Mesenchymal stem cell (in vitro differentiated cells and primary cell): ENCODE data around the gene CPA1.

ENCODE experiments used
- DNase-seq: peaks from one replicate; pipeline ENCODE4 v3.0.0-alpha.2; 2013
- H2AFZ ChIP-seq: one replicate; pipeline ENCODE4 v1.6.1; 2013; ENCODE audit warnings: low read depth, mild to moderate bottlenecking, control low read depth, inconsistent platforms, low read length, moderate library complexity
- H2AK5ac ChIP-seq: 2 replicates; pipeline ENCODE4 v1.6.1; 2013; ENCODE audit warnings: low read length, moderate library complexity, mild to moderate bottlenecking, inconsistent platforms; ENCODE audit not compliant: severe bottlenecking
- H2BK120ac ChIP-seq: one replicate; pipeline ENCODE4 v1.6.1; 2013; ENCODE audit warnings: low read depth, mild to moderate bottlenecking, inconsistent platforms, low read length, moderate library complexity
- H2BK12ac ChIP-seq, 2 experiments: one replicate each; pipeline ENCODE4 v1.6.1; 2013; ENCODE audit warnings: inconsistent platforms in 2 of 2, low read length in 2 of 2, mild to moderate bottlenecking in 2 of 2, moderate library complexity in 2 of 2, control low read depth in 1 of 2
- H2BK15ac ChIP-seq: one replicate; pipeline ENCODE4 v1.6.1; 2013; ENCODE audit warnings: mild to moderate bottlenecking, low read depth, inconsistent platforms; ENCODE audit not compliant: poor library complexity, severe bottlenecking
- H2BK5ac ChIP-seq: 2 replicates; pipeline ENCODE4 v1.6.1; 2013; ENCODE audit warnings: low read depth, mild to moderate bottlenecking, low read length, control low read depth, inconsistent platforms; ENCODE audit not compliant: poor library complexity, severe bottlenecking
- H3K14ac ChIP-seq, 2 experiments: one replicate each; pipeline ENCODE4 v1.6.1; 2013; ENCODE audit warnings: inconsistent platforms in 2 of 2, low read length in 2 of 2, control low read depth in 1 of 2, mild to moderate bottlenecking in 1 of 2, moderate library complexity in 1 of 2
- H3K18ac ChIP-seq, 2 experiments: one replicate each; pipeline ENCODE4 v1.6.1; 2013; ENCODE audit warnings: inconsistent platforms in 2 of 2, low read length in 2 of 2, control low read depth in 1 of 2, low read depth in 1 of 2, mild to moderate bottlenecking in 1 of 2
- H3K23ac ChIP-seq, 2 experiments: one replicate each; pipeline ENCODE4 v1.6.1; 2013; ENCODE audit warnings: inconsistent platforms in 2 of 2, low read length in 2 of 2, mild to moderate bottlenecking in 2 of 2, moderate library complexity in 2 of 2, control low read depth in 1 of 2
- H3K27ac ChIP-seq: 2 replicates; pipeline ENCODE4 v1.5.1; 2013; ENCODE audit warnings: mild to moderate bottlenecking, moderate library complexity, low read length, control low read depth, inconsistent platforms; ENCODE audit not compliant: poor library complexity, severe bottlenecking
- H3K27me3 ChIP-seq, 2 experiments: 2 replicates each; pipeline versions ENCODE4 v1.6.1 to v1.7.0; 2013; ENCODE audit warnings: low read length in 2 of 2, mild to moderate bottlenecking in 2 of 2, moderate library complexity in 2 of 2, control low read depth in 1 of 2, inconsistent platforms in 1 of 2; ENCODE audit not compliant: control insufficient read depth in 1 of 2, insufficient read depth in 1 of 2
- H3K36me3 ChIP-seq, 2 experiments: 2 replicates each; pipeline versions ENCODE4 v1.6.1 to v1.7.0; 2013; ENCODE audit warnings: low read length in 2 of 2, control low read depth in 1 of 2, inconsistent platforms in 1 of 2, low read depth in 1 of 2, mild to moderate bottlenecking in 1 of 2; ENCODE audit not compliant: insufficient read depth in 2 of 2, control insufficient read depth in 1 of 2
- H3K4ac ChIP-seq, 2 experiments: one replicate each; pipeline ENCODE4 v1.6.1; 2013; ENCODE audit warnings: inconsistent platforms in 2 of 2, low read length in 2 of 2, mild to moderate bottlenecking in 2 of 2, moderate library complexity in 2 of 2, control low read depth in 1 of 2, low read depth in 1 of 2
- H3K4me1 ChIP-seq: 2 replicates; pipeline ENCODE4 v1.6.1; 2013; ENCODE audit warnings: low read depth, low read length, control low read depth; ENCODE audit not compliant: control insufficient read depth, insufficient read depth
- H3K4me2 ChIP-seq: 2 replicates; pipeline ENCODE4 v1.6.1; 2013; ENCODE audit warnings: low read length, mild to moderate bottlenecking, inconsistent platforms; ENCODE audit not compliant: poor library complexity, severe bottlenecking
- H3K4me3 ChIP-seq, 2 experiments: 2 replicates each; pipeline versions ENCODE4 v1.5.1 to v1.7.0; 2013; ENCODE audit warnings: low read length in 2 of 2, mild to moderate bottlenecking in 2 of 2, control low read depth in 1 of 2, low read depth in 1 of 2; ENCODE audit not compliant: insufficient read depth in 1 of 2
- H3K79me1 ChIP-seq: replicated peaks from 2 replicates; pipeline ENCODE4 v1.6.1; 2013; ENCODE audit warnings: mild to moderate bottlenecking, control low read depth, low read length, inconsistent platforms; ENCODE audit not compliant: poor library complexity, severe bottlenecking
- H3K9ac ChIP-seq: 2 replicates; pipeline ENCODE4 v1.7.0; 2013; ENCODE audit warnings: mild to moderate bottlenecking, low read length, moderate library complexity
- H3K9me3 ChIP-seq: 2 replicates; pipeline ENCODE4 v1.7.0; 2013; ENCODE audit warnings: mild to moderate bottlenecking, low read length; ENCODE audit not compliant: control insufficient read depth
- H4K8ac ChIP-seq: one replicate; pipeline ENCODE4 v1.6.1; 2013; ENCODE audit warnings: inconsistent platforms, mild to moderate bottlenecking, low read length, moderate library complexity
- H4K91ac ChIP-seq: one replicate; pipeline ENCODE4 v1.6.1; 2013; ENCODE audit warnings: mild to moderate bottlenecking, low read length, inconsistent platforms
- WGBS: methylation state at CpG from one replicate; pipeline ENCODE4 v1.1.7; 2013; ENCODE audit warnings: mixed read lengths; 5-methylcytosine and 5-hydroxymethylcytosine counted together

The CPA1 gene

GRCh38 chr7:130393841-130394411 is 13.6 kb downstream of the CPA1 start:
- H2BK15ac ChIP-seq, result no peak overlapping the region
- no peak overlapping the region for H3K14ac ChIP-seq
- H3K4ac ChIP-seq, result peak overlapping the region in 1 of 2 experiments; percentile 26
- H3K9ac ChIP-seq, result peak overlapping the region; percentile 7
- H3K27ac ChIP-seq, result no peak overlapping the region
- H3K9me3 ChIP-seq, result no peaks in the 10 kb centered on the region
- H2AFZ ChIP-seq, result no peak overlapping the region
- no peak overlapping the region for H4K8ac ChIP-seq
- no peak overlapping the region for H3K18ac ChIP-seq
- no peak overlapping the region for H2BK5ac ChIP-seq
- H3K79me1 ChIP-seq, result no peaks in the 10 kb centered on the region
- H4K91ac ChIP-seq, result no peak overlapping the region
- peak overlapping the region in 1 of 2 experiments; percentile 3 for H3K4me3 ChIP-seq
- H3K27me3 ChIP-seq, result no peaks in the 10 kb centered on the region
- no peak overlapping the region for H2BK120ac ChIP-seq
- H3K4me1 ChIP-seq, result peaks cover 3% of the 10 kb centered on the region
- H3K4me2 ChIP-seq, result no peak overlapping the region
- DNase-seq, result no peak
- peak overlapping the region; percentile 37 for H2AK5ac ChIP-seq
- H3K36me3 ChIP-seq, result peaks cover 0 to 4% of the 10 kb centered on the region in 2 experiments
- no peak overlapping the region for H3K23ac ChIP-seq
- no peak overlapping the region for H2BK12ac ChIP-seq
- WGBS, result 97% methylated on average over 9 of the region's 10 CpGs

GRCh38 chr7:130394421-130395195 is 14.3 kb downstream of the CPA1 start:
- no peak overlapping the region for H3K27ac ChIP-seq
- H2BK15ac ChIP-seq, result no peak overlapping the region
- no peak overlapping the region for H2BK120ac ChIP-seq
- H3K18ac ChIP-seq, result no peak overlapping the region
- H2AK5ac ChIP-seq, result peak overlapping the region; percentile 34
- no peak overlapping the region for H2BK5ac ChIP-seq
- peaks cover 3% of the 10 kb centered on the region for H3K4me1 ChIP-seq
- H3K23ac ChIP-seq, result no peak overlapping the region
- no peak for DNase-seq
- H2BK12ac ChIP-seq, result no peak overlapping the region
- no peaks in the 10 kb centered on the region for H3K27me3 ChIP-seq
- H2AFZ ChIP-seq, result no peak overlapping the region
- H3K4ac ChIP-seq, result no peak overlapping the region
- no peaks in the 10 kb centered on the region for H3K9me3 ChIP-seq
- 97% methylated on average over 7 of the region's 7 CpGs for WGBS
- peaks cover 0 to 4% of the 10 kb centered on the region in 2 experiments for H3K36me3 ChIP-seq
- H3K9ac ChIP-seq, result no peak overlapping the region
- H3K79me1 ChIP-seq, result no peaks in the 10 kb centered on the region
- H3K4me2 ChIP-seq, result no peak overlapping the region
- H3K14ac ChIP-seq, result no peak overlapping the region
- H4K91ac ChIP-seq, result no peak overlapping the region
- H4K8ac ChIP-seq, result no peak overlapping the region
- H3K4me3 ChIP-seq, result no peak overlapping the region

DNA sequence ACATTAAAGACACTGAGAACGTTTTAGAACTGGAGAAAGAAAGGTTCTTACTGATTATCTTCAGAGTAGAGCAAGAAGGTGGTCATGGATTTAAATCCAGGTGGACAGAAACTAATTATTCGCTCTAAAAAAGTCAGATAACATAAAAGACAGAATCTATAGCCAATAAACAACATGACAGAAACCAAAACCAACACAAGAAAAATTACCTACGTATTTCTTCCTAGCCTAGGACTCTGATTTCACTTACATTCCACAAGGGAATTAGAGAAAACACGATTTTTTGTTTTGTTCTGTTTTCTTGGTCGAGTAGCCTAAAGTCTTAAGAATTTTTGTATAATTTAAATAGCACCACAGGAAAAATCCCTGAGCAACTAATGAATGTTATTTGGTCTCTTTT is 15.1 kb downstream of the CPA1 start:
- no peak overlapping the region for H2BK15ac ChIP-seq
- H3K9me3 ChIP-seq, result no peaks in the 10 kb centered on the region
- no peaks in the 10 kb centered on the region for H3K27me3 ChIP-seq
- no peak overlapping the region for H2BK12ac ChIP-seq
- no peak overlapping the region for H2BK120ac ChIP-seq
- H3K14ac ChIP-seq, result no peak overlapping the region
- no peak overlapping the region for H3K4me3 ChIP-seq
- H4K91ac ChIP-seq, result no peak overlapping the region
- no peak overlapping the region for H2AFZ ChIP-seq
- H3K36me3 ChIP-seq, result peaks cover 0 to 4% of the 10 kb centered on the region in 2 experiments
- no peak overlapping the region for H3K23ac ChIP-seq
- peak overlapping the region; percentile 29 for H3K9ac ChIP-seq
- no peak for DNase-seq
- H3K27ac ChIP-seq, result no peak overlapping the region
- no peaks in the 10 kb centered on the region for H3K79me1 ChIP-seq
- H4K8ac ChIP-seq, result no peak overlapping the region
- no peak overlapping the region for H2BK5ac ChIP-seq
- no peak overlapping the region for H3K4ac ChIP-seq
- H3K4me1 ChIP-seq, result peaks cover 3% of the 10 kb centered on the region
- H3K4me2 ChIP-seq, result no peak overlapping the region
- H2AK5ac ChIP-seq, result no peak overlapping the region
- WGBS, result 93% methylated on average over 4 of the region's 5 CpGs
- H3K18ac ChIP-seq, result no peak overlapping the region

GRCh38 chr7:130396109-130396508 is 15.8 kb downstream of the CPA1 start:
- no peak overlapping the region for H2BK120ac ChIP-seq
- no peak overlapping the region for H2BK15ac ChIP-seq
- H3K4me2 ChIP-seq, result no peak overlapping the region
- H4K91ac ChIP-seq, result no peak overlapping the region
- peak overlapping the region in 1 of 2 experiments; percentile 24 for H3K4ac ChIP-seq
- H2AFZ ChIP-seq, result no peak overlapping the region
- H3K18ac ChIP-seq, result no peak overlapping the region
- H3K27ac ChIP-seq, result no peak overlapping the region
- H3K9ac ChIP-seq, result peak overlapping the region; percentile 29
- H3K9me3 ChIP-seq, result no peaks in the 10 kb centered on the region
- no peak overlapping the region for H3K14ac ChIP-seq
- no peak overlapping the region for H3K4me3 ChIP-seq
- DNase-seq, result no peak
- H3K23ac ChIP-seq, result no peak overlapping the region
- WGBS, result 96% methylated on average over 2 of the region's 3 CpGs
- H2BK5ac ChIP-seq, result no peak overlapping the region
- peak overlapping the region; percentile 61 for H2AK5ac ChIP-seq
- H3K36me3 ChIP-seq, result peaks cover 0 to 4% of the 10 kb centered on the region in 2 experiments
- no peaks in the 10 kb centered on the region for H3K27me3 ChIP-seq
- H3K79me1 ChIP-seq, result no peaks in the 10 kb centered on the region
- H4K8ac ChIP-seq, result no peak overlapping the region
- peaks cover 1% of the 10 kb centered on the region for H3K4me1 ChIP-seq
- H2BK12ac ChIP-seq, result peak overlapping the region in 1 of 2 experiments; percentile 59
